Stimulated activated CD8-positive, alpha-beta memory T cell treated with anti-CD3 and anti-CD28 coated beads, Interleukin-4, amount 100 ng/mL, for 1 hour (primary cell): ENCODE results near the gene FAM107B.
"Not testable (repeated sequence)": the region's sequence is repeated elsewhere in the genome, so short reads cannot be mapped to it uniquely, and the experiment has no call there.

Source experiments
- DNase-seq, 2 donors: peaks; one replicate each; pipeline ENCODE4 v3.0.0-alpha.2; 2020; ENCODE audit warnings: low read depth in 2 of 2, low spot score in 1 of 2

Gene FAM107B

GRCh38 chr10:14696821-14697220 is 77.9 kb downstream of the FAM107B start:
- no peak for DNase-seq

DNA sequence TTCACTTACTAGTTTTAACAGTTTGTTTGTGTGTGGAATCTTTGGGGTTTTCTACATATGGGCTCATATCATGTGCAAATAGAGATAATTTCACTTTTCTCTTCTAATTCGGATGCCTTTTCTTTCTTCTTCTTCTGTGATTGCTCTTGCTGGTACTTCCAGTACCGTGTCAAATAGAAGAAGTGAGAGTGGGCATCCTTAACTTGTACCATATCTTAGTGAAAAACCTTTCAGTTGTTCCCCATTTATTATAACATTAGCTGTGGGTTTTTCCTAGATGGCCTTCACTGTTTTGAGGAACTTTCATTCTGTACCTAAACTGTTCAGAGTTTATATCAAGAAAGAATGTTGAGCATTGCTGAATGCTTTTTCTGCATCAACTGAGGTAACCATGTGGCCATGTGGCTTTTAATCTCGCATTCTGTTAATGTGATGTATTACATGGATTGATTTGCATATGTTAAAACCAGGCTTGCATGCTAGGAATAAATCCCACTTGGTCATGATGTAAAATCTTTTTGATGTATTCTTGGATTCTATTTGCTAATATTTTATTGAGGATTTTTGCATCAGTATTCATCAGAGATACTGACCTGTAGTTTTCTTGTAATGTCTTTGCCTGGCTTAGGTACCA is 78.7 kb downstream of the FAM107B start:
- DNase-seq = no peak

DNA sequence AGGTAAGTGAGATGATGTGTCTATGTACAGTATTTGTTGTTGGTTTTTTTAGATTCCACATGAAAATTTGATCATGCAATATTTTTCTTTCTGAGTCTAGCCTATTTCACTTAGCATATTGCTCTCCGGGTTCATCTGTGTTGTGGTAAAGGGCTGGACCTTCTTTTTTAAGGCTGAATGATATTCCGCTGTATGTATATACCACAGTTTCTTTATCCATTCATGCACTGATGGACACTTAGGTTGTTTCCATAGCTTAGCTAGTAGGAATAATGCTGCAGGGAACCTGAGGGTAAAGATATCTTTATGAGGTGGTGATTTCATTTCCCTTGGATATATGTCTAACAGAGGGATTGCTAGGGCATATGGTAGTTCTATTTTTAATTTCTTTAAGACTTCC is 80.8 kb downstream of the FAM107B start:
- no peak for DNase-seq

- no peak for DNase-seq
Measured at GRCh38 chr10:14692344-14693076, 82.2 kb downstream of the FAM107B start.

- DNase-seq = no peak
Measured at GRCh38 chr10:14691359-14691758, 83.3 kb downstream of the FAM107B start.

DNA sequence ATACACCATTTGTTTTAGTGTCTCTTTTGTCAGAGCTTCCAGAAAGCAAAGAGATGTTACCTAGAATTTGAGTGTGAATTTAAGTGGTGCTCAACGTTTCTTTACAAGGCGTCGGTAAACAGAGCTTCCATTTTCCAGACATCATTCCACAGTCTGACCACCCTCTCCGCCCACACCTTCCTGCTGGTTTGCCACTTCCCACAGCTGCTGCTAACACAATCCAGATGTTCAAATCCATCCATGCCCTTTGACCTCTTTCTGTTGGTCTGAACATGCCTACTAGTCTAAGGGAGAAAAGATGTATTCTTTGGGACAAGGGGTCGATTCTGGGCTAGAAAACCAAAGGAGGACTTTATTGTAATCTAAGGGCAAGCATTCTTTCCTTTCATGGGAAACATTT is 86.1 kb downstream of the FAM107B start:
- DNase-seq = no peak

DNA sequence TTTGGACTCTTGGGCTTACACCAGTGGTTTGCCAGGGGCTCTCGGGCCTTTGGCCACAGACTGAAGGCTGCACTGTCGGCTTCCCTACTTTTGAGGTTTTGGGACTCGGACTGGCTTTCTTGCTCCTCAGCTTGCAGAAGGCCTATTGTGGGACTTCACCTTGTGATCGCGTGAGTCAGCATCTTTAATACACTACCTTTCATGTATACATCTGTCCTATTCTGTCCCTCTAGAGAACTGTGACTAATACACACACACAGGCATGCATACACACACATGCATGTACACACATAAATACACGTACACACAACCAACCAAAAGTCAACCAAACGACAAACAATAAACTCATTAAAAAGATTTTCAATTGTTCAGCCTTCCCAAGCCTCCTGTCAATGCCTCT is 86.5 kb downstream of the FAM107B start:
- not testable (repeated sequence) for DNase-seq

- DNase-seq = no peak
Measured at GRCh38 chr10:14687340-14687739, 87.4 kb downstream of the FAM107B start.

DNA sequence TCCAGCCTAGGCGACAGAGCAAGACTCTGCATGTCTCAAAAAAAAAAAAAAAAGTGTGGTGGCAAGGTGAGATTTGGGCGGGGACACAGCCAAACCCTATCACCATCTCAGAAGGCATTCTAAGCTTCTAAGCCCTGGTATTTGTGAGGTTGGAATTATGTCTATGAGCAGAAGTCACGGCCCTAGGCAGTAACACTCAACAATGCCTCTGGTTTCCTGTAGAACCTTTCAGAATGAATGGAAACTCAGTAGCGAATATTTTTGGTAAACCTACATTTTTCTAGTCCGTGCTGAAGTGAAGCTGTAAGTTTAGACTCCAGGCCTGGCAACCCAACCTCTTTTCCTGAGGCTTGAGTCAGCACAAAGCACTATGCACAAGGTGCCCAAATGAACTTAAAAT is 88.3 kb downstream of the FAM107B start:
- DNase-seq = no peak

- DNase-seq = no peak
Measured at GRCh38 chr10:14684354-14684753, 90.3 kb downstream of the FAM107B start.

GRCh38 chr10:14683256-14683655 is 91.4 kb downstream of the FAM107B start:
- no peak for DNase-seq

- no peak for DNase-seq
Measured at GRCh38 chr10:14681802-14682201, 92.9 kb downstream of the FAM107B start.

GRCh38 chr10:14681305-14681704 is 93.4 kb downstream of the FAM107B start:
- no peak for DNase-seq

- DNase-seq = no peak
Measured at GRCh38 chr10:14678637-14679036, 96.1 kb downstream of the FAM107B start.

GRCh38 chr10:14676732-14677131 is 98.0 kb downstream of the FAM107B start:
- no peak for DNase-seq

GRCh38 chr10:14674376-14675050 is 100.2 kb downstream of the FAM107B start:
- no peak for DNase-seq

DNA sequence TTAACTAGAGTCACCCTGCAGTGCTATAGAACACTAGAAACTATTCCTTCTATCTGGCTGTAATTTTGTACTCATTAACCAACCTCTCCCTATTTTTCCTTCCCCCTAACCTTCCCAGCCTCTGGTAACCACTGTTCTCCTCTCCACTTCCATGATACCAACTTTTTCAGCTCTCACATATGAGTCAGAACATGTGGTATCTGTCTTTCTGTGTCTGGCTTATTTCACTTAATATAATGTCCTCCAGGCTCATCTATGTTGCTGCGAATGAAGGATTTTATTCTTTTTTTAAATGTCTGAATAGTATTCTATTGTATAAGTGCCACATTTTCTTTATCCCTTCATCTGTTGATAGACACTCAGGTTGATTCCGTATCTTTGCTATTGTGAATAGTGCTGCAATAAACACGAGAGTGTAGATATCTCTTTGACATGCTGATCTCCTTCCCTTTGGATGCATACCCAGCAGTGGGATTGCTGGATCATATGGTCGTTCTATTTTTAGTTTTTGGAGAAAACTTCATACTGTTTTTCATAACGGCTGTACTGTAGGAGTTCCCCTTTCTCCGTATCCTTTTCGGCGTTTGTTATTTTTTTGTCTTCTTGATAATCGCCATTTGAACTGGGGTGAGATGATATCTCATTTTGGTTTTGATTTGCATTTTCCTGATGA is 101.4 kb downstream of the FAM107B start:
- DNase-seq = no peak

DNA sequence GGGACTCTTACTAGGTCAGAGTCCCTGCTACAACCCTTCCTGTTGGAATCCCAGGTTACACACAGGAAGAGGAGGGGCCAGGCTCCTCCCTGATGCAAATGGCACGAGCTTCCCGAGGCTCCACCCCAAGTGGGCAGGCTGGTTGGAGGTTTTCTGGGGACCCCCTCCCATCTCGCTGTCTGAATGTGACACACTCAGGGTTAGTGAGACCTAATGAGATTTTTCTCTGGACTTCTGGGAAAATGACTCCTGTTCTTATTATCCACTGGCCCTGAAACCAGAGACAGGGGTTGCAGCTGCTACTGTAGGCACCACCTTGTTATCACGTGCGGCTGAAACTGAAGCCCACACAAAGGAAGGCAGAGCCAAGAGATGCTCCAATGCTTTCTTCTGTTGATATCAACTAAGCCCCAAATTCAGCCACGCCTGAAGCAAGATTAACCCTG is 103.3 kb downstream of the FAM107B start:
- DNase-seq = no peak

GRCh38 chr10:14670551-14671240 is 104.0 kb downstream of the FAM107B start:
- DNase-seq = no peak

- no peak for DNase-seq
Measured at GRCh38 chr10:14669576-14669975, 105.1 kb downstream of the FAM107B start.

GRCh38 chr10:14667781-14668180 is 106.9 kb downstream of the FAM107B start:
- no peak for DNase-seq
